ENCODE measurements around the gene ZNF169.
"Not testable (repeated sequence)": the region's sequence is repeated elsewhere in the genome, so short reads cannot be mapped to it uniquely, and the experiment has no call there.

The ZNF169 gene

GRCh38 chr9:94287877-94288513 lies 28.9 kb downstream of the ZNF169 start:
- no peak for DNase-seq (ENCODE audit: low spot score)

GRCh38 chr9:94289691-94290090 lies 30.6 kb downstream of the ZNF169 start:
- no peak for DNase-seq (ENCODE audit: low spot score)

GRCh38 chr9:94298949-94299599 lies 40.0 kb downstream of the ZNF169 start:
- DNase-seq (ENCODE audit: low spot score), result no peak

GRCh38 chr9:94300470-94301301 lies 41.6 kb downstream of the ZNF169 start:
- DNase-seq (ENCODE audit: low spot score), result no peak

- no peak for DNase-seq (ENCODE audit: low spot score)
Observed at GRCh38 chr9:94301583-94301982, 42.5 kb downstream of the ZNF169 start.

- DNase-seq (ENCODE audit: low spot score), result no peak
Observed at GRCh38 chr9:94302426-94302825, 43.3 kb downstream of the ZNF169 start.

- no peak for DNase-seq (ENCODE audit: low spot score)
Observed at GRCh38 chr9:94303321-94303720, 44.2 kb downstream of the ZNF169 start.

- DNase-seq (ENCODE audit: low spot score), result not testable (repeated sequence)
Observed at GRCh38 chr9:94315034-94315984, 56.2 kb downstream of the ZNF169 start.

- not testable (repeated sequence) for DNase-seq (ENCODE audit: low spot score)
Observed at GRCh38 chr9:94316236-94316635, 57.1 kb downstream of the ZNF169 start.

GRCh38 chr9:94317949-94318657 lies 59.0 kb downstream of the ZNF169 start:
- DNase-seq (ENCODE audit: low spot score), result not testable (repeated sequence)

GRCh38 chr9:94322342-94322940 lies 63.3 kb downstream of the ZNF169 start:
- not testable (repeated sequence) for DNase-seq (ENCODE audit: low spot score)

- not testable (repeated sequence) for DNase-seq (ENCODE audit: low spot score)
Observed at GRCh38 chr9:94323153-94323798, 64.2 kb downstream of the ZNF169 start.

GRCh38 chr9:94325583-94325982 lies 66.5 kb downstream of the ZNF169 start:
- DNase-seq (ENCODE audit: low spot score), result not testable (repeated sequence)

- DNase-seq (ENCODE audit: low spot score), result not testable (repeated sequence)
Observed at GRCh38 chr9:94328544-94328943, 69.4 kb downstream of the ZNF169 start, which contains the start of gene NUTM2F. Gene NUTM2F, minus strand, starts transcription at chr9:94328644. Its CDS starts 21 bp downstream, at chr9:94328623.

GRCh38 chr9:94336445-94336844 lies 77.3 kb downstream of the ZNF169 start:
- DNase-seq (ENCODE audit: low spot score), result not testable (repeated sequence)

GRCh38 chr9:94338723-94339122 lies 79.6 kb downstream of the ZNF169 start:
- not testable (repeated sequence) for DNase-seq (ENCODE audit: low spot score)

- not testable (repeated sequence) for DNase-seq (ENCODE audit: low spot score)
Observed at GRCh38 chr9:94339657-94340056, 80.6 kb downstream of the ZNF169 start.

GRCh38 chr9:94340750-94341149 lies 81.7 kb downstream of the ZNF169 start:
- not testable (repeated sequence) for DNase-seq (ENCODE audit: low spot score)

- not testable (repeated sequence) for DNase-seq (ENCODE audit: low spot score)
Observed at GRCh38 chr9:94341703-94342102, 82.6 kb downstream of the ZNF169 start.

GRCh38 chr9:94347451-94347850 lies 88.4 kb downstream of the ZNF169 start:
- not testable (repeated sequence) for DNase-seq (ENCODE audit: low spot score)
